A549 (cell line): ENCODE measurements around the gene ZNF865. TPM values are rescaled to one million over a fixed set of nuclear protein-coding genes. Genes with fewer than 3 reads are reported as not detected.

Experiments used
- ATAC-seq, 2 experiments: fragments of 200-7000 bp in 1 of 2; fragments of >200 bp in 1 of 2; cut with Nextera tagmentation in 1 of 2; cut with Tn5 transposase in 1 of 2; 3 replicates each; pipeline versions ENCODE4 v1.8.0 to v1.9.1; 2018 to 2020; ENCODE audit warnings: mild to moderate bottlenecking in 1 of 2, moderate library complexity in 1 of 2
- CTCF ChIA-PET: fragments of 300-600 bp; sonication (Branson Sonifier 250); formaldehyde crosslinking; extraction: SDS; loops from one replicate; lab custom pipeline; 2021; ENCODE audit warnings: antibody characterized with exemption, inconsistent platforms; lab: Yijun Ruan, JAX
- POLR2A ChIA-PET: fragments of 350-600 bp; formaldehyde crosslinking; extraction: SDS; loops from one replicate; lab custom pipeline; 2021; ENCODE audit warnings: antibody characterized with exemption, inconsistent platforms; lab: Yijun Ruan, JAX
- DNase-seq, 2 experiments: peaks; one replicate each; pipeline versions ENCODE4 v3.0.0 to v3.0.0-alpha.2; 2011 to 2016; ENCODE audit warnings: low read depth in 1 of 2, low spot score in 1 of 2
- FAIRE-seq: peaks from 2 replicates; lab custom pipeline; 2011; peaks lifted over from hg19 to GRCh38; lab: Jason Lieb, UNC
- H3K27ac ChIP-seq, 2 experiments: fragments of >200 bp; sonication (Bioruptor Twin); formaldehyde crosslinking; 3 replicates each; pipeline ENCODE4 v1.5.1; 2016 to 2017
- H3K4me1 ChIP-seq: fragments of >200 bp; sonication (Bioruptor Twin); formaldehyde crosslinking; 3 replicates; pipeline ENCODE4 v1.6.1; 2016
- H3K4me2 ChIP-seq: fragments of >200 bp; sonication (Bioruptor Twin); formaldehyde crosslinking; 3 replicates; pipeline ENCODE4 v1.6.1; 2016
- H3K4me3 ChIP-seq: fragments of >200 bp; sonication (Bioruptor Twin); formaldehyde crosslinking; 3 replicates; pipeline ENCODE4 v1.5.1; 2016
- H3K9me3 ChIP-seq: fragments of >200 bp; sonication (Bioruptor Twin); formaldehyde crosslinking; 3 replicates; pipeline ENCODE4 v1.6.1; 2016
- CTCF ChIP-seq: fragments of >200 bp; sonication (Bioruptor Twin); formaldehyde crosslinking; IDR thresholded peaks from 3 replicates; pipeline ENCODE4 v1.5.1; 2016
- ELK1 ChIP-seq: fragments of 150-350 bp; IDR thresholded peaks from 2 replicates; pipeline ENCODE4 v1.6.1; 2014; ENCODE audit warnings: low read depth, mild to moderate bottlenecking, low read length
- FOSB ChIP-seq: fragments of 250-450 bp; sonication (Bioruptor Pico); IDR thresholded peaks from 2 replicates; pipeline ENCODE4 v1.5.0; 2020; ENCODE audit warnings: mild to moderate bottlenecking, moderate library complexity
- MAX ChIP-seq: IDR thresholded peaks from 2 replicates; pipeline ENCODE4 v1.6.1; 2012
- NFE2L2 ChIP-seq: fragments of 150-350 bp; conservative IDR thresholded peaks from 2 replicates; pipeline ENCODE4 v1.6.1; 2014; ENCODE audit warnings: low read length
- PBX3 ChIP-seq: IDR thresholded peaks from 2 replicates; pipeline ENCODE4 v1.6.1; 2012
- PHF8 ChIP-seq: fragments of 200-600 bp; sonication (generic); IDR thresholded peaks from 2 replicates; pipeline ENCODE4 v1.6.1; 2016; ENCODE audit warnings: low read depth, mild to moderate bottlenecking, antibody characterized with exemption, moderate library complexity, borderline replicate concordance
- POLR2A ChIP-seq: IDR thresholded peaks from 2 replicates; pipeline ENCODE4 v1.6.1; 2012; ENCODE audit warnings: mild to moderate bottlenecking, low read length
- RAD21 ChIP-seq, 2 experiments: fragments of >200 bp in 1 of 2; sonication (Bioruptor Twin) in 1 of 2; formaldehyde crosslinking in 1 of 2; IDR thresholded peaks in 1 of 2; conservative IDR thresholded peaks in 1 of 2; 2 replicates in 1 of 2; 3 replicates in 1 of 2; pipeline ENCODE4 v1.6.1; 2012 to 2018; ENCODE audit warnings: inconsistent platforms in 1 of 2
- SMC3 ChIP-seq: fragments of >200 bp; sonication (Bioruptor Twin); formaldehyde crosslinking; IDR thresholded peaks from 3 replicates; pipeline ENCODE4 v1.6.1; 2018; ENCODE audit warnings: inconsistent platforms
- SREBF2 ChIP-seq: fragments of 450-650 bp; IDR thresholded peaks from 2 replicates; pipeline ENCODE4 v1.6.1; 2014; ENCODE audit warnings: mild to moderate bottlenecking, moderate library complexity
- ZC3H11A ChIP-seq: fragments of 450-650 bp; IDR thresholded peaks from 2 replicates; pipeline ENCODE4 v1.6.1; 2014; ENCODE audit warnings: antibody characterized with exemption, mild to moderate bottlenecking
- WGBS: methylation state at CpG from one replicate; pipeline ENCODE4 v1.1.6; 2017; ENCODE audit errors: missing lambda C conversion rate; 5-methylcytosine and 5-hydroxymethylcytosine counted together
- polyA plus RNA-seq, 4 experiments: library from polyadenylated mRNA; depleted of rRNA in 3 of 4; stranded (reverse); fragments of >200 nt; fragmentation: RNase III in 1 of 4; extraction: RNeasy Plus Mini Kit Qiagen cat#74134 plus additional on column Dnase treatment in 1 of 4; gene quantifications; 2 replicates in 3 of 4; 3 replicates in 1 of 4; pipeline ENCODE4 v1.2.3, GENCODE V29; 2011 to 2017
- TF ChIP-seq, protein P1 (sequence below): IDR thresholded peaks from 2 replicates; pipeline ENCODE4 v1.6.1; 2012; ENCODE audit warnings: low read depth, borderline replicate concordance
- TF ChIP-seq, protein P2 (sequence below): fragments of 450-650 bp; IDR thresholded peaks from 2 replicates; pipeline ENCODE4 v1.6.1; 2014; ENCODE audit warnings: antibody characterized with exemption

ZNF865 gene
- polyA plus RNA-seq, 2 of the 4 experiments (the other 2 are of a cell fraction) = 2.1 to 7.9 TPM

DNA sequence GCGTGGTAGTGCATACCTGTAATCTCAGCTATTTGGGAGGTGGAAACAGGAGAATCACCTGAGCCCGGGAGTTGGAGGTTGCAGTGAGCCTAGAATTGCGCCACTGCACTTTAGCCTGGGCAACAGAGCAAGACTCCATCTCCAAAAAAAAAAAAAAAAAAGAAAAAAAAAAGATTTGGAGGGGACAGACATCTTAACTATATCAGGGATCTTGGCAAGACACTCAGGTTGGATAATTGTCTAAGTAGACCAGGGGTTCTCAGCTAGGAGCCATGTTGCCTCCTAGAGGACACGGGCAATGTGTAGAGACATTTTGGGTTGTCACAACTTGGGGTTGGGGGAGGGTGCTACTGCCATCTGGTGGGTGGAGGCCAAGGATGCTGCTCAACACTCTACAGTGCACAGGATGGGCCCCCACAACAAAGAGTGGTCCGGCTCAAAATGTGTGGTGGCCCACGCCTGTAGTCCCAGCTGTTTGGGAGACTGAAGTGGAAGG, 33.5 kb downstream of the ZNF865 start:
- Histone ChIP-seq H3K4me2 (no peak overlapping the region), H3K9me3 (no peaks in the 10 kb centered on the region), H3K27ac (no peak overlapping the region), H3K4me3 (no peak overlapping the region), H3K4me1 (peaks cover 28% of the 10 kb centered on the region)
- CTCF ChIA-PET = interaction anchor here (0.6 to 24.9 kb wide), 13 partner anchors 7 to 975 kb away, joined by 3 to 363 read pairs (median 4); partner anchors contain the start of genes CCDC106 and ZNF784
- POLR2A ChIA-PET = interaction anchor here (0.6 to 3.4 kb wide), 5 partner anchors 14 to 428 kb away, joined by 3 to 20 read pairs (median 5); partner anchors contain the start of genes FIZ1, U2AF2 and ZNF784
- no peak for FAIRE-seq
- peak in 1 of 2 experiments; percentile 15; a peak in 3 of 6 replicates for ATAC-seq
- TF ChIP-seq ZC3H11A (no peak), RAD21 (conservative IDR thresholded peaks at IDR 0.05 in 1 of 2, IDR thresholded peaks at IDR 0.05 in 1 of 2) (peak in 1 of 2 experiments; percentile 15; a peak in 1 of 5 replicates), SMC3 (0 out of 3 replicates have a peak, but pooled peaks have one; percentile 9), CTCF (peak; percentile 54), MAX (peak; percentile 43; the same call in 1 of the 2 replicates), ELK1 (no peak), PHF8 (no peak), FOSB (CRISPR knock-in tag) (no peak), SREBF2 (no peak)
- TF ChIP-seq, protein P1, sequence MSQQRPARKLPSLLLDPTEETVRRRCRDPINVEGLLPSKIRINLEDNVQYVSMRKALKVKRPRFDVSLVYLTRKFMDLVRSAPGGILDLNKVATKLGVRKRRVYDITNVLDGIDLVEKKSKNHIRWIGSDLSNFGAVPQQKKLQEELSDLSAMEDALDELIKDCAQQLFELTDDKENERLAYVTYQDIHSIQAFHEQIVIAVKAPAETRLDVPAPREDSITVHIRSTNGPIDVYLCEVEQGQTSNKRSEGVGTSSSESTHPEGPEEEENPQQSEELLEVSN = no peak
- TF ChIP-seq, protein P2, sequence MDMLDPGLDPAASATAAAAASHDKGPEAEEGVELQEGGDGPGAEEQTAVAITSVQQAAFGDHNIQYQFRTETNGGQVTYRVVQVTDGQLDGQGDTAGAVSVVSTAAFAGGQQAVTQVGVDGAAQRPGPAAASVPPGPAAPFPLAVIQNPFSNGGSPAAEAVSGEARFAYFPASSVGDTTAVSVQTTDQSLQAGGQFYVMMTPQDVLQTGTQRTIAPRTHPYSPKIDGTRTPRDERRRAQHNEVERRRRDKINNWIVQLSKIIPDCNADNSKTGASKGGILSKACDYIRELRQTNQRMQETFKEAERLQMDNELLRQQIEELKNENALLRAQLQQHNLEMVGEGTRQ = no peak
- TF ChIP-seq, all 56 proteins: peak for 4
- 82% methylated on average over 6 of the region's 6 CpGs for WGBS
- peak; percentile 67 to 87 for DNase-seq

DNA sequence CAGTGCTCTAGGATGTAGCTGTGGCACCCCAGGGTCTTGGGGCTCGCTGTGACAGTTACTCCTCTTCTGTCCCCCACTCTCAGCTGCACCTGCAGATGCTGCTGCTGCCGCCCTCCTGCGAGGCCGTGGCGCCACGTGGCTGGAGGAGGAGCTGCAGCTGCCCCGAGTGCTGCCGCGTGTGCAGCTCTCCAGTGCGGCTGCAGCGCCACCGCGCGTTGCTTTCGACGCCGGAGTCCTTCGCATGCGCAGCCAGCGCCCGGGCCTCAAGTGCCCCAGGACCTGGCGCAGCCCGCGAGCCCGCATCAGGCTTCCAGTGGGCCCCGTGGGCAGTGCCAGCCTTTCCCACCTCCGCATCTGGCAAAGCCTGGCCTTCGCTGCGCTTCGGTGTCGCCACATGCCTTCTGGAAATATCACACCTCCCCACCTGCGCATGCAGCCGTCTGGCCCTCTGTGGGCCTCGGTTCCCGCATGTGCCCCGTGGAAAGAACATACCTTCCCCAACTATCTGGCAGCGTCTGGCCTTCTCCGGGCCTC, 34.7 kb downstream of the ZNF865 start:
- CTCF ChIA-PET = interaction anchor here (1.0 to 2.2 kb wide), 7 partner anchors 9 to 31 kb away, joined by 3 to 8 read pairs (median 3); no protein-coding TSS in a partner anchor
- 0 out of 2 replicates have a peak, but pooled peaks have one; percentile 9 for TF ChIP-seq POLR2A
- no peak for TF ChIP-seq NFE2L2
- TF ChIP-seq MAX = peak; percentile 52
- TF ChIP-seq PBX3 = peak; percentile 29; the same call in 1 of the 2 replicates
- TF ChIP-seq, all 56 proteins: peak for 3
- 80% methylated on average over 35 of the region's 38 CpGs for WGBS
- POLR2A ChIA-PET = no interaction called here
- Histone ChIP-seq H3K9me3 (no peaks in the 10 kb centered on the region), H3K27ac (peak overlapping the region; percentile 92 to 97), H3K4me3 (peak overlapping the region; percentile 63), H3K4me1 (peaks cover 36% of the 10 kb centered on the region), H3K4me2 (peak overlapping the region; percentile 100)
- no peak for ATAC-seq
- no peak for FAIRE-seq
- peak in 1 of 2 experiments; percentile 49 for DNase-seq
